GM18498 (cell line): Measurements from ENCODE around the gene FAM163B.

Experiments
- ATAC-seq: cut with Tn5 transposase; IDR thresholded peaks from one replicate; pipeline ENCODE4 v1.9.1; 2021; ENCODE audit warnings: mild to moderate bottlenecking, moderate library complexity; ENCODE audit not compliant: unreplicated experiment

The FAM163B gene

DNA sequence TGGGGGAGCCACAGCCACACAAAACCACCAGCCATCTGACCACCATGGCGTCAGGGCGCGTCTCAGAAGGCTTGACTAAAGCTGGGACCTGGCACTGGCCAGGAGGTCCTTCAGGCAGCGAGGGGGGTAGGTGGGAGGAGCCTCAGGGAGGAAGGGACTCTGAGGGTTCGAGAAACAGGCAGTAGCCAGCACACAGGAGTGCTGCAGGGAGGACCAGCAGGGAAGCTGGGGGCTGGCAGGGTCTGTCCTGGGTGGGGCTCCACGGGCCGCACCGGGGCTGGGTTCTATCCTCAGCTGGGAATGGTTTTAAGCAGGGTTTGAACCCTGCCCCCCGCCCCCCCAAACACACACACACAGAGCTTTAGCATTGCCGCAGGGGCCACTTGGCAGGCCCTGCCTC is 7.4 kb downstream of the FAM163B start:
- ATAC-seq, result no peak

DNA sequence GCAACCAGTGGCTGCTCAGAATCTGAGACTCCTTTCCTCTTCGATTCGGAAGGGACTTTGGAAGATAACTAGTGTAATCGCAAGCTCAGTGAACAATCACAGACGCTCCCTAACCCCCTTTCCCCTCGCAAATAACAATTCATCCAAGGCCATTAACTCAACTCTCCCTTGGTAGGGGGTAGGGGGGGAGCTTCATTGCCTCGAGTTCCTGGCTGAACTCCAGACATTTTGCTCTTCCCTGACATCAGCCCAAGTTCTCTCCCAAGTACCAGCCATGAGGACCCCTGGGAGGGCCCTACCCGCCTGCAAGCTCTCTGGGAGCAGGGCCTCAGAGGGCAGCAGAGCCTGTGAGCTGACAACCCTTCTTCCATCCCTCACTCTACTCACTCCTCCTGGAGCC is 8.4 kb downstream of the FAM163B start:
- ATAC-seq, result no peak

- ATAC-seq, result no peak
Observed at GRCh38 chr9:133599470-133600173, 9.6 kb downstream of the FAM163B start.

- ATAC-seq, result no peak
Observed at GRCh38 chr9:133598978-133599377, 10.2 kb downstream of the FAM163B start.

DNA sequence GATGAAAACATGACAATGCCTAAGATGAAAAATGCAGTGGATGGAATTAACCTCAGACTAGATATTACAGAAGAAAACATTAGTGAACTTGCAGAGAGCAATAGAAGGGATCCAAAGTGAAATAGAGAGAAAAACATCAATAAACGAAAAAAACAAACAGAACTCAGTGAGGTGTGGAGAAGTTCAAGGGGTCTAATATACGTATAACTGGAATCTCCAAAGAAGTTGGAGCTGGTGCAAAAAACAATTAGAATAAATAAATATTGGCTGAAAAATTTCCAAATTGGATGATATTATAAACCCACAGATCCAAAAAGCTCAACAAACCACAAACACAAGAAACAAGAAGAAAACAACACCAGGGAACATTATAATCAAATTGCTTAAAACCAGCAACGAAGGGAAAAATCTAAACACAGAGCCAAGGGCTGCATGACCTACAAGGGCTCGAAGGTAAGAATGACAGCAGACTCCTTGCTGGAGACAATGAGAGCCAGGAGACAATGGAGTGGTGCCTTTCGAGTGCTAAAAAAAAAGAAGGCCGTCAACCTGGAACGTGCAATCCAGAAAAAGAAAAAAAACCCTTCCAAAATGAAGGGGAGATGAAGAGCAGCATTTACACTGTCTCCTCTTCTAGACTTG is 11.8 kb downstream of the FAM163B start:
- ATAC-seq, result no peak

GRCh38 chr9:133595910-133596309 is 13.3 kb downstream of the FAM163B start:
- no peak for ATAC-seq

GRCh38 chr9:133594310-133594709 is 14.9 kb downstream of the FAM163B start:
- ATAC-seq, result no peak

GRCh38 chr9:133593587-133594253 is 15.5 kb downstream of the FAM163B start:
- ATAC-seq, result no peak

GRCh38 chr9:133592731-133593409 is 16.3 kb downstream of the FAM163B start:
- no peak for ATAC-seq

GRCh38 chr9:133591985-133592384 is 17.2 kb downstream of the FAM163B start:
- ATAC-seq, result no peak

- ATAC-seq, result no peak
Observed at GRCh38 chr9:133591116-133591910, 17.9 kb downstream of the FAM163B start.

- ATAC-seq, result no peak
Observed at GRCh38 chr9:133590231-133590855, 18.8 kb downstream of the FAM163B start.

GRCh38 chr9:133589454-133590227 is 19.5 kb downstream of the FAM163B start:
- ATAC-seq, result no peak

GRCh38 chr9:133587466-133587865 is 21.7 kb downstream of the FAM163B start:
- ATAC-seq, result no peak

DNA sequence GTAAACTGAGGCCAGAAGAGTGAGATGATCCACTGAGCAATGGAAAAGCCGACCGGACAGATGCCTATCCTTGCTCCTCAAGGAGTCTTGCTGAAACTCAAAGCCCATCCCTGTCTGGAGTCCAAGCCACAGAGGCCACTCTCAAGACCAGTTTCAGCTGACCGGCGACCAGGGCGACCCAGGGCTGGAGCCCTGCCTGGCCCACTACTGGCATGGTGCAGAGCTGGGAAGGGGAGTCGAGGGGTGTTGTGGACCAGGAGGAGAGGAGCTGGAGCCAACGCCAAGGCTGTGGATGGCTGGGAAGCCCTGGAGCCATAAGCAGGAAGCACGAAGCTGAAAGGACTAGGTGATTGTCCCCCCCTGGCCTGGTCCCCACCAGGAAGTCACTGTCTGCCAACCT is 22.1 kb downstream of the FAM163B start:
- ATAC-seq, result no peak

GRCh38 chr9:133585481-133586351 is 23.5 kb downstream of the FAM163B start:
- ATAC-seq, result no peak

- no peak for ATAC-seq
Observed at GRCh38 chr9:133584559-133585476, 24.4 kb downstream of the FAM163B start.

DNA sequence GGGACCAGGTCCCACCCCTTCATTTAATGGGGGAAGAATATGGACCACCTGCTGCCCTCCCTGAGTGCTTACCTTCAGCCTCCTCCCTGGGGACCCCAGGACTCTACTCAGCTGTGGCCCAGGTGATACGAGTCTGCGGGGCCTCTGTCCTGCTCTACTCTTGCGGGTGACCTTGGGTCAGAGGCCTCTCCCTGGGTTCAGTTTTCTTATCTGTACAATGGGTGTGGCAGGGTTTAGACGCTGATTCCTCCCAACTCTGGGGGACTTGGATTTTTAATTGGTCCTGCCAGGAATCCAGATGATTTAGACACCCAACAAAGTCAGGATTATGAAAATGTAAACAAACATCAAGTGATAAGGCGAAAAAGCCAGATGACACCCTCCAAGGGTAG is 25.0 kb downstream of the FAM163B start:
- no peak for ATAC-seq
